Non-pigmented ciliary epithelial cell (primary cell): ENCODE data around the gene EYA3.
"Not testable (repeated sequence)": the region's sequence is repeated elsewhere in the genome, so short reads cannot be mapped to it uniquely, and the experiment has no call there.

ENCODE experiments used
- DNase-seq: peaks from one replicate; pipeline ENCODE4 v3.0.0-alpha.2; 2010; ENCODE audit warnings: low read depth

The EYA3 gene

GRCh38 chr1:28027660-28028059 is 60.8 kb downstream of the EYA3 start:
- DNase-seq: no peak

GRCh38 chr1:28027238-28027637 is 61.2 kb downstream of the EYA3 start:
- no peak for DNase-seq

- DNase-seq: no peak
Observed at GRCh38 chr1:28026329-28026728, 62.1 kb downstream of the EYA3 start.

- DNase-seq: no peak
Observed at GRCh38 chr1:28021064-28021463, 67.3 kb downstream of the EYA3 start.

GRCh38 chr1:28010969-28011368 is 77.4 kb downstream of the EYA3 start:
- no peak for DNase-seq

GRCh38 chr1:28003117-28003516 is 85.3 kb downstream of the EYA3 start:
- not testable (repeated sequence) for DNase-seq

GRCh38 chr1:28002600-28002999 is 85.8 kb downstream of the EYA3 start:
- DNase-seq: no peak

- DNase-seq: no peak
Observed at GRCh38 chr1:27999055-27999454, 89.4 kb downstream of the EYA3 start.

GRCh38 chr1:27994526-27994925 is 93.9 kb downstream of the EYA3 start:
- DNase-seq: not testable (repeated sequence)

GRCh38 chr1:27994060-27994459 is 94.3 kb downstream of the EYA3 start:
- no peak for DNase-seq

GRCh38 chr1:27993241-27993640 is 95.2 kb downstream of the EYA3 start:
- DNase-seq: no peak

GRCh38 chr1:27992276-27992675 is 96.1 kb downstream of the EYA3 start:
- DNase-seq: no peak

- DNase-seq: no peak
Observed at GRCh38 chr1:27990920-27991537, 97.4 kb downstream of the EYA3 start.

GRCh38 chr1:27981145-27981544 is 107.3 kb downstream of the EYA3 start:
- no peak for DNase-seq

- DNase-seq: no peak
Observed at GRCh38 chr1:27980216-27980845, 108.1 kb downstream of the EYA3 start.

GRCh38 chr1:27979859-27980201 is 108.6 kb downstream of the EYA3 start:
- DNase-seq: no peak

GRCh38 chr1:27979151-27979858 is 109.1 kb downstream of the EYA3 start:
- DNase-seq: no peak

GRCh38 chr1:27974417-27974781 is 114.0 kb downstream of the EYA3 start:
- no peak for DNase-seq

- no peak for DNase-seq
Observed at GRCh38 chr1:27973771-27974416, 114.5 kb downstream of the EYA3 start.

- DNase-seq: no peak
Observed at GRCh38 chr1:27972141-27972540, 116.3 kb downstream of the EYA3 start.

GRCh38 chr1:27971674-27972073 is 116.7 kb downstream of the EYA3 start:
- no peak for DNase-seq

GRCh38 chr1:27970401-27970800 is 118.0 kb downstream of the EYA3 start:
- peak; percentile 76 for DNase-seq

GRCh38 chr1:27968692-27969091 is 119.7 kb downstream of the EYA3 start:
- peak; percentile 81 for DNase-seq
